Liver (tissue), 9 donors: ENCODE results near the gene HDLBP. TPM values are rescaled to one million over a fixed set of nuclear protein-coding genes. Genes with fewer than 3 reads are reported as not detected.

Experiments
- DNase-seq: peaks from one replicate; pipeline ENCODE4 v3.0.0-alpha.2; 2017; ENCODE audit warnings: low spot score
- H3K27ac ChIP-seq, 2 donors: one replicate each; pipeline ENCODE4 v1.7.0; 2013; ENCODE audit warnings: inconsistent platforms in 2 of 2, low read length in 2 of 2, control low read depth in 1 of 2, low read depth in 1 of 2, mild to moderate bottlenecking in 1 of 2
- H3K27me3 ChIP-seq, 4 donors: one replicate each; pipeline versions ENCODE4 v1.6.1 to v1.7.0; 2013; ENCODE audit warnings: low read length in 3 of 4, inconsistent platforms in 1 of 4, mild to moderate bottlenecking in 1 of 4, moderate library complexity in 1 of 4; ENCODE audit not compliant: control insufficient read depth in 4 of 4, insufficient read depth in 4 of 4
- H3K36me3 ChIP-seq, 4 donors: one replicate each; pipeline versions ENCODE4 v1.6.1 to v1.7.0; 2013; ENCODE audit warnings: low read length in 3 of 4, mild to moderate bottlenecking in 3 of 4, low read depth in 1 of 4, moderate library complexity in 1 of 4; ENCODE audit not compliant: control insufficient read depth in 4 of 4, insufficient read depth in 3 of 4
- H3K4me1 ChIP-seq, 4 donors: one replicate each; pipeline versions ENCODE4 v1.6.1 to v1.7.0; 2013; ENCODE audit warnings: low read length in 3 of 4, mild to moderate bottlenecking in 3 of 4, moderate library complexity in 1 of 4; ENCODE audit not compliant: control insufficient read depth in 4 of 4, insufficient read depth in 4 of 4
- H3K4me3 ChIP-seq, 3 donors: one replicate each; pipeline versions ENCODE4 v1.6.1 to v1.7.0; 2013; ENCODE audit warnings: low read length in 3 of 3, control low read depth in 1 of 3, low read depth in 1 of 3, mild to moderate bottlenecking in 1 of 3
- H3K9ac ChIP-seq, 2 donors: one replicate each; pipeline ENCODE4 v1.7.0; 2013; ENCODE audit warnings: low read length in 2 of 2, mild to moderate bottlenecking in 2 of 2, moderate library complexity in 2 of 2, control low read depth in 1 of 2, low read depth in 1 of 2
- H3K9me3 ChIP-seq, 4 donors: one replicate each; pipeline versions ENCODE4 v1.6.1 to v1.7.0; 2013; ENCODE audit warnings: low read length in 3 of 4; ENCODE audit not compliant: control insufficient read depth in 4 of 4
- EGR1 ChIP-seq, 2 donors: IDR thresholded peaks; 2 replicates each; pipeline ENCODE4 v1.6.1; 2016 to 2018; ENCODE audit warnings: antibody characterized with exemption in 2 of 2, low read depth in 2 of 2
- FOXA2 ChIP-seq: IDR thresholded peaks from 2 replicates; pipeline ENCODE4 v1.6.1; 2016; ENCODE audit warnings: antibody characterized with exemption
- HNF4A ChIP-seq, 2 donors: conservative IDR thresholded peaks; 2 replicates each; pipeline ENCODE4 v1.6.1; 2016; ENCODE audit warnings: antibody characterized with exemption in 2 of 2, mild to moderate bottlenecking in 2 of 2
- HNF4G ChIP-seq: IDR thresholded peaks from 2 replicates; pipeline ENCODE4 v1.6.1; 2016; ENCODE audit warnings: antibody characterized with exemption
- JUND ChIP-seq, 2 donors: IDR thresholded peaks; 2 replicates each; pipeline ENCODE4 v1.6.1; 2016; ENCODE audit warnings: antibody characterized with exemption in 2 of 2
- NR2F2 ChIP-seq: IDR thresholded peaks from 2 replicates; pipeline ENCODE4 v1.6.1; 2016; ENCODE audit warnings: antibody characterized with exemption
- RAD21 ChIP-seq, 2 donors: IDR thresholded peaks; 2 replicates each; pipeline ENCODE4 v1.6.1; 2016; ENCODE audit warnings: antibody characterized with exemption in 2 of 2, mild to moderate bottlenecking in 2 of 2
- RXRA ChIP-seq, 2 donors: IDR thresholded peaks; 2 replicates each; pipeline ENCODE4 v1.6.1; 2017 to 2018; ENCODE audit warnings: antibody characterized with exemption in 2 of 2, mild to moderate bottlenecking in 1 of 2
- YY1 ChIP-seq: IDR thresholded peaks from 2 replicates; pipeline ENCODE4 v1.6.1; 2016; ENCODE audit warnings: antibody characterized with exemption, mild to moderate bottlenecking
- WGBS: extraction: QIAGEN DNeasy Blood & Tissue Kit; methylation state at CpG from one replicate; pipeline ENCODE4 v1.1.7; 2013; 5-methylcytosine and 5-hydroxymethylcytosine counted together
- polyA plus RNA-seq, 2 donors: library from polyadenylated mRNA; stranded (reverse) in 1 of 2; unstranded in 1 of 2; fragments of 200-250 nt in 1 of 2; fragments of >200 nt in 1 of 2; fragmentation: Nextera tagmentation in 1 of 2; extraction: Ambion mirVana in 1 of 2; gene quantifications; one replicate each; pipeline versions ENCODE4 v1.2.1 to v1.2.3, GENCODE V29; 2013 to 2015
- total RNA-seq, 2 donors: library from RNA; depleted of rRNA; stranded (reverse); fragments of >200 nt; gene quantifications; one replicate each; pipeline ENCODE4 v1.2.3, GENCODE V29; 2014
- TF ChIP-seq, protein P1 (sequence below): fragments of 150-350 bp; IDR thresholded peaks from 2 replicates; pipeline ENCODE4 v1.5.1; 2017; ENCODE audit warnings: improper control_type of control experiment, low read depth, low read length; ENCODE audit not compliant: missing input control
- TF ChIP-seq, protein P2 (sequence below): IDR thresholded peaks from 2 replicates; pipeline ENCODE4 v1.6.1; 2016; ENCODE audit warnings: antibody characterized with exemption
- TF ChIP-seq, protein P3 (sequence below): IDR thresholded peaks from 2 replicates; pipeline ENCODE4 v1.6.1; 2016; ENCODE audit warnings: antibody characterized with exemption
- donor health status: healthy.
- donor health status: healthy.
- donor health status: healthy.
- donor health status: healthy.
- donor health status: healthy.

The HDLBP gene
- total and polyA plus RNA-seq, 4 donors = 219 to 580 (median 258) TPM

DNA sequence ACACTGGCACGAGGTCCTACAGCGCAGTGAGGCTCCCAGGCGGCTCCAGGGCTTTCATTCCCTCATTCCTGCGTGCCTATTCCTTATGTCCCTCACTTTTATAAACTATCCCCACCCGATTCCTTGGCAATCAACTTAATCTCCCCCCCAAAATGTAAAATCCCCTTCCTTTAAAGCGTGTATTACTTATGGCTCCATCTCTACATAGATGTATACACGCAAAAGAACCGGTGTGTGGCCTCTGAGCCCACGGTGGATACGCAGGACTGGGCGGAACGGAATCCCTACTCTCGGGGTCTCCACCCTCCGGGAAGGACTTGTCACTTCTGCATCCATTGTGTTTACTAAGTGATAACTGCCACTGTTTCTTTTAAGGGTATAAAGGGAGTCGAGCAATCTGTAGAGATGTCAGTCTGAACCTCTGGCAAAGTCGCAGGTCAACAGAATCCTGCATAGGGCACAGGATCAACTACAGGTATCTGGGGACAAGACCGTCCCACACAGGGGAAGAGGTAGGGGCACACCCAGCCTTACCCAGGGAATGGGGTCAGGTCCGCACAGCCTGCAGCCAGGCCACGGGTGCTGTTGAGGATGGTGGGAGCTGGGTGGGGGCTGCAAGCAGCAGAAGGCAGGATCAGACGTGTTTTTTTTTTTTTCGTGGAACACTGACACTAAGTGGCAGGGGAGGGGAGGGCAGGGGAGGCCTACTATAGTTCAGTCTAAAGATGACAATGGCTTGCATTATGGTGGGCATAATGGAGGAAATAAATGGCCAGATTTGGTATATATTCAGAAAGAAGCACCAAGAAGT, 42.1 kb downstream of the HDLBP start:
- DNase-seq = no peak
- H3K36me3 ChIP-seq = peaks cover 0 to 1% (median 0%) of the 10 kb centered on the region in 4 donors
- peak overlapping the region; percentile 56 to 58 for H3K9ac ChIP-seq
- H3K4me1 ChIP-seq = peaks cover 6 to 45% (median 38%) of the 10 kb centered on the region in 4 donors
- peak overlapping the region; percentile 46 to 95 (median 59) for H3K4me3 ChIP-seq
- no peaks in the 10 kb centered on the region for H3K9me3 ChIP-seq
- H3K27me3 ChIP-seq = no peaks in the 10 kb centered on the region
- TF ChIP-seq, protein P1, sequence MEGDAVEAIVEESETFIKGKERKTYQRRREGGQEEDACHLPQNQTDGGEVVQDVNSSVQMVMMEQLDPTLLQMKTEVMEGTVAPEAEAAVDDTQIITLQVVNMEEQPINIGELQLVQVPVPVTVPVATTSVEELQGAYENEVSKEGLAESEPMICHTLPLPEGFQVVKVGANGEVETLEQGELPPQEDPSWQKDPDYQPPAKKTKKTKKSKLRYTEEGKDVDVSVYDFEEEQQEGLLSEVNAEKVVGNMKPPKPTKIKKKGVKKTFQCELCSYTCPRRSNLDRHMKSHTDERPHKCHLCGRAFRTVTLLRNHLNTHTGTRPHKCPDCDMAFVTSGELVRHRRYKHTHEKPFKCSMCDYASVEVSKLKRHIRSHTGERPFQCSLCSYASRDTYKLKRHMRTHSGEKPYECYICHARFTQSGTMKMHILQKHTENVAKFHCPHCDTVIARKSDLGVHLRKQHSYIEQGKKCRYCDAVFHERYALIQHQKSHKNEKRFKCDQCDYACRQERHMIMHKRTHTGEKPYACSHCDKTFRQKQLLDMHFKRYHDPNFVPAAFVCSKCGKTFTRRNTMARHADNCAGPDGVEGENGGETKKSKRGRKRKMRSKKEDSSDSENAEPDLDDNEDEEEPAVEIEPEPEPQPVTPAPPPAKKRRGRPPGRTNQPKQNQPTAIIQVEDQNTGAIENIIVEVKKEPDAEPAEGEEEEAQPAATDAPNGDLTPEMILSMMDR = peak; percentile 7
- TF ChIP-seq YY1 = no peak
- 64% methylated on average over 21 of the region's 21 CpGs for WGBS
- H3K27ac ChIP-seq = peak overlapping the region; percentile 81 to 86

DNA sequence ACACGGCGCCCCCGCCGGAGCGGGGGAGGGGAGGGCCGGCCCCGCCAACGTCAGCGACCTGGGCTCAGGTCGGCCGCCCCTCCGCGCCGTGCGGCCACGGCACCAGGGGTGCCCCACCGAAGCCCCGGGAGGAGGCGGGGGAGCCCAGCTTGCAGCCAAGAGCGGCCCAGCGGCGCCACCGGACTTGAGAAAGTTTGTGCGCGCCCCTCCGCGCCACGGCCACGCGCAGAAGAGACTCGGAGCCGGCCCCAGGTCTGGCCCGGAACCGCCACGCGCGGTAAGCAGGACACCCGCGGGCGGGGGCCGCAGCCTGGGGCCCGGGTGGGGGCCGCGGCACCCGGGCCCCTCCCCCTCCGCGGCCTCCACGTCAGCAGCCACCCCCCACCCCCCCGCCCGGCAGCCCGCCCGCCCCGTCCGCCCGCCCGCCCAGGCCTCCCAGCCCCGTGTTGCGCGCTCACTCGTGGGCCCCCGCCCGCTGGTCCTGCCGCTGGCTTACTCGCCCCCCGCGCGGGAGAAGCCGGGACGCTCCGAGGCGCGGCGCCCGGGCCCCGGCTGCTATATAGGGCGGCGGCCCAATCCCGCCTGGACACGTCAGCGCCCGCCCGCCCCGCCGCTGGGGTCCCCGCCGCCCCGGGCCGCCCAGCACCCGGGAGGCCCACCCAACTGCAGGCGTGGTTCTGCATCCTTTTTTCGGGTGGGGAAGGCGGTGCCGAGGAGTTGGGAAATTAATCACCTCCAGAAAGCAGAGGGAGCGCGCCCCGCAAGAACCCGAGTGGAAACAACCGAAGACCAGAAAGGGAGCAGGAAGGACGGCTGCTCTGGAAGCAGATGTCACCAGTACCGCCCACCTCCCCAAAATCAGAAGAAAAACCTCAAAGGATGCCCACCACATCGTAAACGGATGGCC, 42.9 kb downstream of the HDLBP start:
- Histone ChIP-seq H3K27me3 (no peaks in the 10 kb centered on the region), H3K9me3 (no peaks in the 10 kb centered on the region), H3K27ac (peak overlapping the region; percentile 93 to 94), H3K4me3 (peak overlapping the region; percentile 90 to 95 (median 92)), H3K36me3 (peaks cover 0 to 10% (median 4%) of the 10 kb centered on the region in 4 donors), H3K4me1 (peaks cover 6 to 51% (median 38%) of the 10 kb centered on the region in 4 donors), H3K9ac (peak overlapping the region; percentile 58 to 90)
- TF ChIP-seq, protein P2, sequence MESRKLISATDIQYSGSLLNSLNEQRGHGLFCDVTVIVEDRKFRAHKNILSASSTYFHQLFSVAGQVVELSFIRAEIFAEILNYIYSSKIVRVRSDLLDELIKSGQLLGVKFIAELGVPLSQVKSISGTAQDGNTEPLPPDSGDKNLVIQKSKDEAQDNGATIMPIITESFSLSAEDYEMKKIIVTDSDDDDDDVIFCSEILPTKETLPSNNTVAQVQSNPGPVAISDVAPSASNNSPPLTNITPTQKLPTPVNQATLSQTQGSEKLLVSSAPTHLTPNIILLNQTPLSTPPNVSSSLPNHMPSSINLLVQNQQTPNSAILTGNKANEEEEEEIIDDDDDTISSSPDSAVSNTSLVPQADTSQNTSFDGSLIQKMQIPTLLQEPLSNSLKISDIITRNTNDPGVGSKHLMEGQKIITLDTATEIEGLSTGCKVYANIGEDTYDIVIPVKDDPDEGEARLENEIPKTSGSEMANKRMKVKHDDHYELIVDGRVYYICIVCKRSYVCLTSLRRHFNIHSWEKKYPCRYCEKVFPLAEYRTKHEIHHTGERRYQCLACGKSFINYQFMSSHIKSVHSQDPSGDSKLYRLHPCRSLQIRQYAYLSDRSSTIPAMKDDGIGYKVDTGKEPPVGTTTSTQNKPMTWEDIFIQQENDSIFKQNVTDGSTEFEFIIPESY = no peak
- TF ChIP-seq RXRA (IDR thresholded peaks at IDR 0.05) (no peak), YY1 (no peak), NR2F2 (no peak)
- peak; percentile 71 for DNase-seq
- WGBS = 1% methylated on average over 102 of the region's 102 CpGs

DNA sequence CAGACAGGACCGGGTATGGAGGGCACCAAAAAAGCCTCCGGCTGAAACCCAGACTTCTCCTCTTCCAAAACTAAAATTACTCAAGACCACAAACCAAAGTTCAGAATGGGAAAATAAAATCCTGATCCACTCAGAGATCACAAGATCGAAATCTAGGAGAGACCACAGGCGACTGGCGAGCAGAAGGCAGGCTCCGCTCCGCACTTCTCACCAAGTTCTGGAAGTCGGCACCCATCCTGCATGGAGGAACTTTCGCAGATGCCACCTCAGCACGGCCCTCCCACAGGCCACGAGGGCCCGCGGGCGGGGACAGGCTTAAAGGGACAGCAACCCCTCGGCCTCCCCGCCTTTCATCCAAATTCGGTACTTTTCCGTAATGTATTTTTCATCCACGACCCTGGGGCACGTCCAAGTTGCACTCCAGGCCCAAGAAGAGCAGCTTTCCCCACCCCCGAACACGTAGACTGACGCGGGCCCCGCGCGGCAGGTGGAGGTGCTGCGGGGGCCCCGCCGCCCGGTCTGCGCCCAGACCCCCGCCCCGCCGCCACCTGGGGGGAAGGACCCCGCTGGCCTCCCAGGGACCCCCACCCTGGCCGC, 43.7 kb downstream of the HDLBP start:
- Histone ChIP-seq H3K27me3 (no peaks in the 10 kb centered on the region), H3K4me1 (peaks cover 6 to 51% (median 39%) of the 10 kb centered on the region in 4 donors), H3K27ac (peak overlapping the region; percentile 93 to 94), H3K36me3 (peaks cover 2 to 11% (median 6%) of the 10 kb centered on the region in 4 donors), H3K4me3 (peak overlapping the region; percentile 90 to 95 (median 92)), H3K9me3 (no peaks in the 10 kb centered on the region), H3K9ac (peak overlapping the region; percentile 90 to 95)
- DNase-seq = peak; percentile 68
- WGBS = 1% methylated on average over 37 of the region's 37 CpGs
- TF ChIP-seq YY1 (peak; percentile 94), EGR1 (IDR thresholded peaks at IDR 0.05; ENCODE audit: low read depth in 2 of 2) (no peak), NR2F2 (no peak), RXRA (IDR thresholded peaks at IDR 0.05) (peak; percentile 27 to 52), RAD21 (IDR thresholded peaks at IDR 0.05) (peak; percentile 60 to 62), HNF4A (conservative IDR thresholded peaks at IDR 0.05) (peak in 1 of 2 donors; percentile 39), JUND (IDR thresholded peaks at IDR 0.05) (no peak), FOXA2 (no peak), HNF4G (no peak)
- TF ChIP-seq, protein P3, sequence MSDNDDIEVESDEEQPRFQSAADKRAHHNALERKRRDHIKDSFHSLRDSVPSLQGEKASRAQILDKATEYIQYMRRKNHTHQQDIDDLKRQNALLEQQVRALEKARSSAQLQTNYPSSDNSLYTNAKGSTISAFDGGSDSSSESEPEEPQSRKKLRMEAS = peak; percentile 98
- TF ChIP-seq, protein P1 = no peak
- TF ChIP-seq, protein P2 = peak; percentile 39
